ENCODE data around the gene KRT78. TPM values are rescaled to one million over a fixed set of nuclear protein-coding genes. Genes with fewer than 3 reads are reported as not detected.

Gene KRT78
- polyA plus RNA-seq, 3 donors = not detected

DNA sequence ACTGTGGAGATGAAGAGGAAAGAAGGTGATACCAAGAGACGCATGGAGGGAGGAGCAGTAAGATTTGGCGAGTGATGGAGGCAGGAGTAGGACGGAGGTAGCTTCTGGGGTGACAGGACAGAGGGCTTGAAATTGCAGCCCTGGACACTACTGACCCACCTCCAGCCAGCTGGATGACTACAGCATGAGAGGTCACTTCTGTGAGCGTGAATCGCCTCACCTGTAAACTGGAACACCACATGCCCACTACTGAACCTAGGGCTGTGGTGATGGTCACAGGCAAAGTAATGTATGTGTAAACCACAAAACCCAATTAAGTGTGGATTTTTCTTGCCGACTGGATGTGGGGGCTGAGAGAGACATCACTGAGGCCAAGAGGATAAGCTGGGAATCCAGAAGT lies 28.3 kb downstream of the KRT78 start:
- intact Hi-C loops (cut with micrococcal nuclease) = no loop called here

GRCh38 chr12:52819731-52820510 lies 28.9 kb downstream of the KRT78 start:
- Histone ChIP-seq H3K27me3 (ENCODE audit: control insufficient read depth in 2 of 2, insufficient read depth in 2 of 2, low read length in 2 of 2) (no peaks in the 10 kb centered on the region), H3K79me2 (ENCODE audit: insufficient read depth, low read length) (no peaks in the 10 kb centered on the region), H3K9ac (ENCODE audit: insufficient read depth, low read length, poor library complexity, severe bottlenecking) (no peak overlapping the region), H3K27ac (ENCODE audit: low read depth in 1 of 2, low read length in 2 of 2) (no peak overlapping the region), H3K4me1 (ENCODE audit: control insufficient read depth in 1 of 2, insufficient read depth in 2 of 2, low read length in 2 of 2) (no peaks in the 10 kb centered on the region), H3K4me3 (replicated peaks in 1 of 3; ENCODE audit: low read depth in 2 of 3, low read length in 3 of 3) (no peak overlapping the region), H4K20me1 (ENCODE audit: insufficient read depth, low read length) (no peaks in the 10 kb centered on the region), H3K9me3 (replicated peaks in 1 of 2; ENCODE audit: control insufficient read depth in 1 of 2, insufficient read depth in 1 of 2, low read length in 2 of 2) (no peaks in the 10 kb centered on the region), H2AFZ (ENCODE audit: insufficient read depth, low read depth, low read length, poor library complexity, severe bottlenecking) (no peak overlapping the region), H3K4me2 (replicated peaks; ENCODE audit: extremely low read depth, low read length, poor library complexity, severe bottlenecking) (no peak overlapping the region), H3K36me3 (replicated peaks in 1 of 2; ENCODE audit: control insufficient read depth in 1 of 2, insufficient read depth in 2 of 2, low read length in 2 of 2) (no peaks in the 10 kb centered on the region)
- Mint-ChIP-seq H3K4me1 (no peaks in the 10 kb centered on the region), H3K36me3 (no peaks in the 10 kb centered on the region), H3K9me3 (no peaks in the 10 kb centered on the region), H3K27me3 (ENCODE audit: low read depth in 3 of 3) (peaks cover 2 to 9% (median 3%) of the 10 kb centered on the region in 3 donors), H3K4me3 (no peak overlapping the region), H3K27ac (peak overlapping the region in 1 of 7 donors; percentile 19)
- DNase-seq = no peak
- WGBS (ENCODE audit: insufficient coverage) = 86% methylated on average over 5 of the region's 7 CpGs
- no peak for TF ChIP-seq CTCF (IDR thresholded peaks at IDR 0.05)
- intact Hi-C loops (cut with micrococcal nuclease) = no loop called here

More for the DNA sequence above, 28.3 kb downstream of the KRT78 start:
- Mint-ChIP-seq H3K27me3 (ENCODE audit: low read depth in 3 of 3) (peaks cover 2 to 9% (median 3%) of the 10 kb centered on the region in 3 donors), H3K9me3 (no peaks in the 10 kb centered on the region), H3K27ac (peak overlapping the region in 1 of 7 donors; percentile 19), H3K36me3 (no peaks in the 10 kb centered on the region), H3K4me3 (no peak overlapping the region), H3K4me1 (no peaks in the 10 kb centered on the region)
- Histone ChIP-seq H3K9ac (ENCODE audit: insufficient read depth, low read length, poor library complexity, severe bottlenecking) (no peak overlapping the region), H3K4me1 (ENCODE audit: control insufficient read depth in 1 of 2, insufficient read depth in 2 of 2, low read length in 2 of 2) (no peaks in the 10 kb centered on the region), H4K20me1 (ENCODE audit: insufficient read depth, low read length) (no peaks in the 10 kb centered on the region), H3K79me2 (ENCODE audit: insufficient read depth, low read length) (no peaks in the 10 kb centered on the region), H3K27ac (ENCODE audit: low read depth in 1 of 2, low read length in 2 of 2) (no peak overlapping the region), H3K4me3 (replicated peaks in 1 of 3; ENCODE audit: low read depth in 2 of 3, low read length in 3 of 3) (no peak overlapping the region), H2AFZ (ENCODE audit: insufficient read depth, low read depth, low read length, poor library complexity, severe bottlenecking) (no peak overlapping the region), H3K36me3 (replicated peaks in 1 of 2; ENCODE audit: control insufficient read depth in 1 of 2, insufficient read depth in 2 of 2, low read length in 2 of 2) (no peaks in the 10 kb centered on the region), H3K27me3 (ENCODE audit: control insufficient read depth in 2 of 2, insufficient read depth in 2 of 2, low read length in 2 of 2) (no peaks in the 10 kb centered on the region), H3K4me2 (replicated peaks; ENCODE audit: extremely low read depth, low read length, poor library complexity, severe bottlenecking) (no peak overlapping the region), H3K9me3 (replicated peaks in 1 of 2; ENCODE audit: control insufficient read depth in 1 of 2, insufficient read depth in 1 of 2, low read length in 2 of 2) (no peaks in the 10 kb centered on the region)
- 100% methylated on average over 3 of the region's 6 CpGs for WGBS (ENCODE audit: insufficient coverage)
- no peak for DNase-seq
- no peak for TF ChIP-seq CTCF (IDR thresholded peaks at IDR 0.05)

Data from CD14-positive monocyte (primary cell).